ENCODE measurements around the gene TP53I13.
A peak's percentile ranks its signal among the peaks of the same experiment; 100 is the strongest.

Gene TP53I13

DNA sequence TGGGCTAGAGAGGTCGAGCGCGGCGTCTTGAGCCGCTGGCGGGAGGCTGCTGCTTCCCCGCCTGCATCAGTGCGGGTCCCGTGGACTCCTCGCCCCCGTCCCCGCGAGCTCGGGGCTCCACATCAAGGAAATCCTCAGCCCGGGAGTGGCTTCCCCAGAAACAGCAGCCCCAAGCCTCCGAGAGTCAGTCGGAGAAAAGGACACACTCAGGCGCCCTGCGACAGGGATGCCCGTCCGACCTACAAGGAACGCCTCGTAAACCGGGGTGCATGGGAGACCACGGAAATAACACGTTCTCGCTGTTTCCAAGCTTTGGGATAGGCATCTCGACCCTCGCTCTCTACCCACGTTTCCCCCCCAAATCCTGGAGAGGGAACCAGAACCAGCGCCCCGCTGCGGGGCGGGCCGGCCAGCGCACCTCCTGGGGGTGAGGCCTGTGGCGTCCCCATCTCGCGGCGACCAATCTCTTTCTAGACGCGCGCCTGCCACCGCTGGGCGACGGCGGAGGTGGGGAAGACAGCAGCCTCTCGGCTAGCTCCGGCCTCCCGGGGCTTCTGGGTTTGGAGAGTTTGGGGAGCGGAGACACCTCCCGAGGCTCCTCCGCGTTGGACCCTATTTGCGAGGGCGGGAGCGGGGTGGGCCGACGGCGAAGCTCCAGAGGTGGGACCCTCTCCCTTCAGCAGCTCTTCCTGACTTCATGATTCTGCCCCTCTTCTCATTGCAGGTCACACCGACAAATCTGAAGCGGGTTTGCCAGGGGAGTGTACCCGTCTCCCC lies 759 bp upstream of the TP53I13 start:
- DNase-seq: no peak

GRCh38 chr17:29569245-29569950 lies 897 bp downstream of the TP53I13 start:
- no peak for DNase-seq

DNA sequence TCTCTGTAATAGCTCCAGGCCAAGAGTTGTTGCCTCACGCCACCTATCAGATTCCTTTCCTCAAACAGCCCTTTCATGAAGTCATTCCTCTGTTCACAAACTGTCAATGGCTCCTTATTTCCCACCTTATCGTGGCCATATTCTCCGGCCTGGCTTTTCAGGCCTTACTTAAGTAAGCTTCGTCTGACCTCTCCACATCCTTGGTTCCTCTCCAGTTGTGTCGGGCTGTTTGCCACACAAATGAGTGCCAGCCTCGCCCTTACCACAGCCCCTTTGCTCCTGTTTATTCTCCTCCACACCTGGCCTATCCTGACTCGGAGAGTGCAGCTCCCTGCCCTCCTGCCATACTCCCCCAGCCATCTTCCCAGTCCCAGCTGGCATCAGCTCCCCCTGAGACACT lies 2.0 kb downstream of the TP53I13 start:
- DNase-seq: no peak

- no peak for DNase-seq
Observed at GRCh38 chr17:29571486-29571882, 3.0 kb downstream of the TP53I13 start.

DNA sequence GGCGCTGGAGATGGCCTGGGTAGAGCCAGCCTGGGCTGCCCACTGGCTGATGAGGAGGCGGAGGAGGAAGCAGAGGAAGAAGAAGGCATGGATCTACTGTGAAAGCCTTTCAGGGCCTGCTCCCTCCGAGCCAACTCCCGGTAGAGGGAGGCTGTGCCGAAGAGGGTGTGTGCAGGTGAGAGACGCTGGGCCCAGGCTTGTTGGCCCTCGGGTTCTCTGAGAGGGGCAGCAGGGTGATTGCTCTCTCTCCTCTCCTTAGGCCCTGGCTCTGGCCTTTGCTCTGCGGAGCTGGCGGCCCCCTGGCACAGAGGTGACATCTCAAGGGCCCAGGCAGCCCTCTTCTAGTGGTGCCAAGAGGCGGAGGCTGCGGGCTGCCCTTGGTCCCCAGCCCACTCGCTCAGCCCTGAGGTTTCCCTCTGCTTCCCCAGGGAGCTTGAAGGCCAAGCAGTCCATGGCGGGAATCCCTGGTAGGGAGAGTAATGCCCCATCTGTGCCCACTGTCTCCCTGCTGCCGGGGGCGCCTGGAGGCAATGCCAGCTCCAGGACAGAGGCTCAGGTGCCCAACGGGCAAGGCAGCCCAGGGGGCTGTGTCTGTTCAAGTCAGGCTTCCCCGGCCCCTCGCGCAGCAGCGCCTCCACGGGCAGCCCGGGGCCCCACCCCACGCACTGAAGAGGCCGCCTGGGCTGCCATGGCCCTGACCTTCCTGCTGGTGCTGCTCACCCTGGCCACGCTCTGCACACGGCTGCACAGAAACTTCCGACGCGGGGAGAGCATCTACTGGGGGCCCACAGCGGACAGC lies 3.6 kb downstream of the TP53I13 start:
- DNase-seq: no peak

DNA sequence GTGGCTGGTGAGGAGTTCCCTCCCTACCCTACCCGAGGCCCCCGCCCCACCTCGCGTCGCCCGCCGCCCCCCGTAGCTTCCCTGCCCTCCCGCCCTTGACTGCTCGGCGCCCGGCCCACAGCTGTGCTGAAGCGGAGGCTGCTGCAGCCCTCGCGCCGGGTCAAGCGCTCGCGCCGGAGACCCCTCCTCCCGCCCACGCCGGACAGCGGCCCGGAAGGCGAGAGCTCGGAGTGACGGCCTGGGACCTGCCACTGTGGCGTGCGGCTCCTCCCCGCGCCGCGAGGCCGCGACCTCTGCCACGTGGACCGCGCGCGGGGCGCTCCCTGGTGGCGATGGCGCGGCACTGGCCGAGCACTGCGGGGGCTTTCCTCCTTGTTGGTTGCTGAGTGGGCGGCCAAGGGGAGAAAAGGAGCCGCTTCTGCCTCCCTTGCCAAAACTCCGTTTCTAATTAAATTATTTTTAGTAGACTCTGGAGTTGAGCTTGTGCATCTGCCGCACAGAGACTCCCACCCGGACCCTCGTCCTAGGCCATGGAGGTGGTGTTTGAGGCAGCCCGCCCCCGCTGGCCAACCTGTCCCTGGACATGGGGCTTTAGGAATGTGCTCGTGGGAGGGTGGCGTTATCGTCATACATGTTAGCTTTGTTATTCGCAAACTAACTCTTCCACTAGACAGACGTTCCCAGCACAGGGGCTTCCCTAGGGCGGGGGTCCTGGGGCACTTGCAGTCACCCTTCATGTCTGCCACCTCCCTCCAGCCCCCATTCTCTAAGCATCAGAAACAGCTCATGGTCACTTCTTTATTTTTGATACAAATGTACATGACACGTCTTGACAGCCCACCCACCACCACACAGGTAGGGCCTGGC lies 4.4 kb downstream of the TP53I13 start:
- no peak for DNase-seq

GRCh38 chr17:29573558-29573869 lies 5.0 kb downstream of the TP53I13 start:
- DNase-seq: no peak

- DNase-seq: no peak
Observed at GRCh38 chr17:29573871-29574731, 5.6 kb downstream of the TP53I13 start.

DNA sequence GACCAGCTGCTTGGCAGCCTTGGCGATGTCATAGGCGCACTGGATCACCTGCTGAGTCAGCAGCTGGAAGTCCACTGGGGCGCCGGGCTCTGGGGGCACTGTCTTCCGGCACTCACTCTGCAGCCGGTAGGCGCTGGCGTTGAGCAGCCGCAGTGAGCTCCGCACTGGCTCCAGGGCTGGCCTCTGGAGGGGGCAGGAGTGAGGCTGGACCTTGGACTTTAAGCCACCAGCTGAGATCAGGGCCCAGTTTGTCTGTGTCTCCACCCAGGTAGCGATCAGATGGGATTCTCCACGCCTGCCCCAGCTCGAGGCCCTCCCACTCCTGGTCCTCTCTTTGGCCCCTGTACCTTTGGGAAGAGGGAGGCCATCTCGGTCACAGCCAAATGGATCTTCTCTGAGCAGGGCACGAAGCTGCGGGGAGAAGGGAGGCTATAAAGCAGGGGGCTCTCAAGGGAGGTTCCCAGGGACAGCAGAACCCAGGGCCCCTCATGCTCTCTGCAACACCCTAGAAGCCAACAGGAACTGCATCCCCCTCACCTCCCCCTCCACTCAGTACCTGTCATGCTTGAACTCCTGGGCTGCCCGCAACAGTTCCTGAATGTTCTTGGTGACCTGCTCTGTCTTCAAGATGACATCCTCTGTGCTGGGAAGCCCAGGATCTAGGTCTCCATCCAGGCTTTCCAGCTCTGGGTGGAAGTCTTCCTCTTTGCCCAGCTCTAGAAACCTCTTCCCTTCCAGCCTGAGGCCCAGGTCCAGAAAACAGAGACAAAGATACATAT lies 6.4 kb downstream of the TP53I13 start:
- no peak for DNase-seq

DNA sequence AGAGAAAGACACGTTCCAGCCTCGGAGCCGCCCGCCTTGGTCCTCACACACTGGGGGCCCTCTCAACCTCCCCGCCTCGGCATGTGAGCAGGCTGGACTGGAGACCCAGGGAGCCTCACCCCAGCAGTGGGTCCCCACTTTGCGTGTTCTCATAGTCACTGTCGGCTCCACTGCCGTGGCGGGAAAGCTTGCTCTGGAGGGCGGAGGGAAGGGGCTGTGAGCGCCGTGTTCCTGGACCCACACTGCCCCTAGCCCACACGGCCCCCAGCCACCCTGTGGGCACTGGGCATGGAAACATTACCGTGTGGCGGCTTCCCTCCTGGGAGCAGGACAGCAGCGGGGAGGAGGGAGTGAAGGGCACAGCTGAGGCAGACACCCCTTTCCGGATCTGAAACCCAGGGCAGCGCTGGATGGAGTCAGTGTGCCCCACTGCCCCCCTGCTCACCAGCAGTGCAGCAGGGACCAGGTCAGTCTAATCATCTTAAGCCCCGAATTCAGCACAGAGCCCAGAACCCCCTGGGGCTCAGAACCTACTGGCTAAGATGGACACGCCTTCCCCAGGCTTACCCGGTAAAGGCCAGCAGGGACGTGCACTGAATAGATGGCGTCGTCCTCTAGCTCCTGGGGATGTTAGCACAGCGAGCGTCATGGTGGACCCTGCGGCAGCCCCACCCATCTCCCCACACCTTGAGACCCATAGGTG lies 7.2 kb downstream of the TP53I13 start:
- DNase-seq: no peak

DNA sequence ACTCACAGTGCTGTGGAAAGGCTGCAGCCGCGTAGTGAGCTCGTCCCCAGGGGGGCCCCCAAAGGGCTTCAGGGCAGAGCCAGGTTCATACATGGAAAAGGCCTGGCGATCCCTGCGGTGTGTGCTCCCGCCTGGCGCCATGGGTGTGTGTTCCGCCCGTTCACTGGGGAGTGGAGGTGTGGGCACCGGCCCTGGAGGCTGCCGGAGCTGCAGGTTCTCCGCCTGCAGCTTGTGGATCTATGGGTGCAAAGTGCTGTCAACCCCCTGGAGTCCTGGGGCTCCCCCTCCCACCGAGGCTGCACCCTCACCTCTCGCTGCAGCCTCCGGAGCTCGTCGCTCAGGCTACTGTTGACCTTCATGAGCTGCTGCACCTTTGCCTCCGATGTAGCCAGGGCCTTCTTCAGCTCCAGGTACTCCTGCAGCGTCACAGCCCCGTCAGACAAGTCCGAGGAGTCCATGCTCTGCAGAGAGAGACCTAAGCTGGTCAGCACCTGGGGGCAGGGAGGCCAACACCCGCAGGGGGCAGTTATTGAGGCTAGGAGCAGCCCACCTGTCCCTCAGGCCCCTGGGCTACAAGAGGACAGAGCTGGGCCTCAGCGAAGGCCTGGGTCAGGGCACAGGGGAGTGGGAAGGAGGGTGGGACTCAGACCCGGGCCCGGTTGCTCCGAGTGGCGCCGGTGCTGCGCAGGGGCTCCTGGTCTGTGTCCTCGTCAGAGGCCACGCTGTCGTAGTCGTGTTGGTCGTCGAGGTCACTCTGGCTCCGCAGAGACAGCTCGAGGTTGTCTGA lies 7.9 kb downstream of the TP53I13 start:
- DNase-seq: no peak

DNA sequence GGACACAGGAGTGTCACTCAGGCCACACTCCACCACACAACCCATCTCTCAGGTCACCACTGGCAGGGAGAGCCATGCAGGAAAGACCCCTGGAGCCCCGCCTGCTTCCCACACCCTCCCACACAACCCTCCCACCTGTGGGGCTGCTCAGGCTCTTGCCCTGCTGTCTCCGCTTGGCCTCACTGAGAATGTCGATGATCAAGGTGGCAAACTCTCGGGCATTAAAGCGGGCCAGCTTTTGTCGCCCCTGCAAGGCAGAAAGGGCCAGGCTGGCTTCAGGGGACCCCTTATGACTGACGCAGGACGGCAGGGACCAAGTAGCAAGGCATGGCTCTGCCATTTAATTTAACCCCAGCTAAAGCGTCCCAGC lies 8.5 kb downstream of the TP53I13 start:
- DNase-seq: no peak

DNA sequence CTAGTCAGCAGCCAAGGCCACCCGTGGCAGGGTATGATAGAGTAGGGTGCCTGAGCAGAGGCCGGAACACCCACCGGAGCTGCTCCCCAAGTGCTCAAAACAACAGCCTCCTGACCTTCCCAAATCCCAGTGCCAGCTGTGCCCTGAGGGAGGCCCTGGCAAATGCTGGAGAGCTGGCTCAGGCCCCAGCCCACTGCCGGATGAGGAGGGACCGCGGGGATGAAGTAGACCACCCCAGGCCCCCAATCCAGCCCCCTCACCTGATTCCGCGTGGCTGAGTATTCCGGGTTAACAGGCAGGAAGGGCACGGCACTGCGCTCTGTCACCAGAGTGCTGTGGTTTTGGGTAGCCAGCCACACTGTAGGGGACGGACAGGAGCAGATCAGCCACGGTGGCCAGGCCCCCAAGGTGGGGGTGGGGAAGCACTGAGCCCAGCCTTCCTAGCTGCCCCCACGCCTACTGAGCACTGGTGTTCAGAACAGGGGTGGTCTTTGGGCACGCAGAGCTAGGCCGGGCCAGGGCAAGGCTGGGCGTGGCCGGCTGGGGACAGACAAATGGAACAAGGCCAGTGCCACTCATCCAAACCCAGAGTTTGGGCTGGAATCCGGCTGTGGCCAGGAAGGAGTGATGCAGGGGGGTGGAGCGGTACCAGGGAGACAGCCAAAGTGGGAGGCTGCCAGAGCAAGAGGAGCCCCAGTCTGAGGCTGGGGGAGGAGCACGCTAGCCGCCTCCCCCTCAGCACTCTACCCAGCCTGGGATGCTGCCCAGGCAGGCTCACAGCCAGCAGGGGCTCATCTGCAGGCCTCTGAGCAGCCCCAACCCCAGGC lies 9.1 kb downstream of the TP53I13 start:
- DNase-seq: no peak

- DNase-seq: no peak
Observed at GRCh38 chr17:29578626-29579485, 10.4 kb downstream of the TP53I13 start.

DNA sequence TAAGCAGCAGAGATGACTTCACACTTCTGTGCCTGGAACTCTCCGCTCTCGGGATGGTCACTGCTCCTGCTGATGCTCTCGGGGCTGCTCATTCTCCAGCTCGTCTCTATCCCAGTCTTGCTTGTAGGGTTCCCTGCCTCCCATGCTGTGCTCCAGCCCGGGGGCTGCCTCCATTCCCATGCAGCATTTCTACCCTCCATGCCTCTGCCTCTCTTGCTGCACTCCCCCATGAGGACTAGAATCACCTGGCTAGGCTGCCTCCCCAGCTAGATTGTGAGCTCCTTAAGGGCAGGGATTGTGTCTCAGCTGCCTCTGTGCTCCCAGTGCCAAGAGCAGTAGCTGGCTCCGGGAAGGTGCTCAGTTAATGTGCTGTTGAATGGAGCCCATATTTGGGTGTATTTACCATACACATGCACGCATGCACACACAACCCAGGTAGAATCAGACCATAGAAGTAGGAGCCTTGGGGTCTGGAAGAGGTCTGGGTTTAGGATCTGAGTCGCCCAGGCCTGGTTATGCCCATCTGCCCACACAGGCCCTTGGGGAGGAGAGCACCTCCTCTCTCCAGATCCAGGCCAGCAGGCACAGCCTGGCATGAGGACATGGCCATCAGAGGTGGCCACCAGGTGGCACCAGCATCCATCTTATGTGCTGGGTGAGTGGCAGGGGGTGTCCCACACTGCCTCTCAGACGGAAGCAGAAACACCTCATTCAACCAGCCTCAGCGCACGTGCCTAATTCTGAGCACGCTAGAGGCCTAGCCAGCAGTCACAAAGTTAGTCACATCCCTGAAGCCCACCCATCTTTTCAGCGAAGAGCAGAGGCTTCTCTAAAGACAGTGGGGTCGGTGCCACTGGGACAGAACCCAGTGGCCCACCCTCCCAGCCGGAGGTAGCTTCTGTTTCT lies 11.6 kb downstream of the TP53I13 start:
- DNase-seq: peak; percentile 36

- no peak for DNase-seq
Observed at GRCh38 chr17:29581583-29582253, 13.2 kb downstream of the TP53I13 start.
